Cardiac muscle cell (in vitro differentiated cells and primary cell): ENCODE results near the gene APC2. TPM values are rescaled to one million over a fixed set of nuclear protein-coding genes. Genes with fewer than 3 reads are reported as not detected.

Experiments
- DNase-seq, 2 donors: peaks; one replicate each; pipeline versions ENCODE4 v3.0.0 to v3.0.0-alpha.2; 2010 to 2017; ENCODE audit warnings: low read depth in 1 of 2, low spot score in 1 of 2
- H3K27ac ChIP-seq: fragments of 200-600 bp; sonication (generic); 2 replicates; pipeline ENCODE4 v1.5.1; 2016
- H3K27me3 ChIP-seq: fragments of 200-600 bp; sonication (generic); 2 replicates; pipeline ENCODE4 v1.6.0; 2016; ENCODE audit warnings: control low read depth
- H3K36me3 ChIP-seq: fragments of 200-600 bp; sonication (generic); 2 replicates; pipeline ENCODE4 v1.5.1; 2016; ENCODE audit warnings: control low read depth
- H3K4me1 ChIP-seq: fragments of 200-600 bp; sonication (generic); 2 replicates; pipeline ENCODE4 v1.8.1; 2017; ENCODE audit warnings: low read depth, mild to moderate bottlenecking, mixed run types
- H3K4me3 ChIP-seq: fragments of 200-600 bp; sonication (generic); 2 replicates; pipeline ENCODE4 v1.5.1; 2016; ENCODE audit warnings: mild to moderate bottlenecking
- H3K9me3 ChIP-seq: fragments of 200-600 bp; sonication (generic); 2 replicates; pipeline ENCODE4 v1.5.1; 2017; ENCODE audit warnings: low read depth, mild to moderate bottlenecking, control low read depth
- polyA plus RNA-seq: library from polyadenylated mRNA; unstranded; fragments of >200 nt; fragmentation: Nextera tagmentation; extraction: Ambion mirVana; gene quantifications from 2 replicates; pipeline ENCODE4 v1.2.1, GENCODE V29; 2016
- total RNA-seq: library from RNA; depleted of rRNA; stranded (reverse); fragments of >200 nt; gene quantifications from 2 replicates; pipeline ENCODE4 v1.2.3, GENCODE V29; 2016
- TF ChIP-seq, protein P1 (sequence below): IDR thresholded peaks from 2 replicates; pipeline ENCODE4 v1.5.1; 2012; ENCODE audit warnings: low read depth, mild to moderate bottlenecking, low read length

APC2 gene
- total and polyA plus RNA-seq, 2 experiments from 2014 or later, result 0.42 to 0.94 TPM

DNA sequence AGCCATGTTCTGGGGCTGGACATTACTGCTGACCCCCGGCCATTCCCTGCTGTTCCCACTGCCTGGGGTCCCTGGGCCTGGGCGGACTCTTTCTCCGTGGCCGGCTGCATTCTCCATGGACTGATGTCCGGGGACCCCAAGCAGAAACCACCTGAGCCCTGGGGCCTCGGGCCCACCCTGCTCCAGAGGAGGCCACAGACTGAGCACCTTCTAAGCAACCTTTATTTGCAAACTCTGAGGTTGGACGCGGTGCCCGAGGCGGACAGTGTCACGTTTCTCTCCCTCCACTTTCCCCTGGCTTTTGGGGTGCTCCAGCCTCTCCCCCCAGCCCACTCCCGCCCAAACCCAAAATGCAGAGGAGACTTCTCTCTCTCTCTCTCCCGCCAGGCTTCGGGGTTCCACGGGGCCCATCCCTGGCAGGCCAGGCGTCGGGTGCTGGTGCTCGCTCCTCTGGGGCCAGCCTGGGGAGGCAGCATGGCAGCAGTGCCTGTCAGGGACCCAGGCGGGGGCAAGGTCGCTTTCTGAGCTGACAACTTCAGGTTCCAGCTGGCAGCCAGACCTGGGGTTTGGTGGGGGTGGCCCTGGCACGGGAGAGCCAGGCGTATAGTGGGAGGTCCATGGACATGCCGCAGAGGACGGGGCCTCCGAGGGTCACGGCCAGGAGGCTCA, 31.4 kb downstream of the APC2 start:
- no peak for DNase-seq
- no peak overlapping the region for H3K27ac ChIP-seq
- TF ChIP-seq, protein P1, sequence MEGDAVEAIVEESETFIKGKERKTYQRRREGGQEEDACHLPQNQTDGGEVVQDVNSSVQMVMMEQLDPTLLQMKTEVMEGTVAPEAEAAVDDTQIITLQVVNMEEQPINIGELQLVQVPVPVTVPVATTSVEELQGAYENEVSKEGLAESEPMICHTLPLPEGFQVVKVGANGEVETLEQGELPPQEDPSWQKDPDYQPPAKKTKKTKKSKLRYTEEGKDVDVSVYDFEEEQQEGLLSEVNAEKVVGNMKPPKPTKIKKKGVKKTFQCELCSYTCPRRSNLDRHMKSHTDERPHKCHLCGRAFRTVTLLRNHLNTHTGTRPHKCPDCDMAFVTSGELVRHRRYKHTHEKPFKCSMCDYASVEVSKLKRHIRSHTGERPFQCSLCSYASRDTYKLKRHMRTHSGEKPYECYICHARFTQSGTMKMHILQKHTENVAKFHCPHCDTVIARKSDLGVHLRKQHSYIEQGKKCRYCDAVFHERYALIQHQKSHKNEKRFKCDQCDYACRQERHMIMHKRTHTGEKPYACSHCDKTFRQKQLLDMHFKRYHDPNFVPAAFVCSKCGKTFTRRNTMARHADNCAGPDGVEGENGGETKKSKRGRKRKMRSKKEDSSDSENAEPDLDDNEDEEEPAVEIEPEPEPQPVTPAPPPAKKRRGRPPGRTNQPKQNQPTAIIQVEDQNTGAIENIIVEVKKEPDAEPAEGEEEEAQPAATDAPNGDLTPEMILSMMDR, result no peak
- H3K4me3 ChIP-seq, result no peak overlapping the region
- no peaks in the 10 kb centered on the region for H3K9me3 ChIP-seq
- H3K27me3 ChIP-seq, result no peaks in the 10 kb centered on the region
- no peaks in the 10 kb centered on the region for H3K36me3 ChIP-seq
- peaks cover 5% of the 10 kb centered on the region for H3K4me1 ChIP-seq

DNA sequence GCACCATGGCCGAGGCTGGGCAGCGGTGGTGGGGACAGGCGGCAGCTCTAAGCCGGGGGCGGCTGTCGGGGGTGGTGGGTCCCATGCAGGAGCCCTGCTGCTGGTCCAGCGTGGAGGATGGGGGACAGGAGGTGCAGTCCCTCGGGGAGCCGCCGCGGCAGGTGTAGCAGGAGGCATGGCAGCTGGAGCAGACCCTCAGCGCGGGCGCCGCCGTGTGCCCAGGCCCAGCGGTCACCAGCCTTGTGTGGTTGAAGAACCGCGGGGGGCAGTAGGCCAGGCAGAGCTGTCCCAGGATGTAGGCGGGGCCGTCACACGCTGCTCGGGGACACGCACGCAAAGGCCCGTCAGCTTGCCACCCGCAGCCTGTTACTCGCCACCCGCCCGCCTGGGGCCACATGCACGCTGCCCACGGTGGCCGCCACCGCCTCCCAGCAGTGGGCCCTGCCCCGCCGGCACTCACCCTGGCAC, 32.0 kb downstream of the APC2 start:
- no peaks in the 10 kb centered on the region for H3K27me3 ChIP-seq
- no peaks in the 10 kb centered on the region for H3K9me3 ChIP-seq
- no peaks in the 10 kb centered on the region for H3K36me3 ChIP-seq
- H3K4me1 ChIP-seq, result peaks cover 5% of the 10 kb centered on the region
- H3K27ac ChIP-seq, result no peak overlapping the region
- H3K4me3 ChIP-seq, result no peak overlapping the region
- DNase-seq, result no peak
- TF ChIP-seq, protein P1, result no peak

DNA sequence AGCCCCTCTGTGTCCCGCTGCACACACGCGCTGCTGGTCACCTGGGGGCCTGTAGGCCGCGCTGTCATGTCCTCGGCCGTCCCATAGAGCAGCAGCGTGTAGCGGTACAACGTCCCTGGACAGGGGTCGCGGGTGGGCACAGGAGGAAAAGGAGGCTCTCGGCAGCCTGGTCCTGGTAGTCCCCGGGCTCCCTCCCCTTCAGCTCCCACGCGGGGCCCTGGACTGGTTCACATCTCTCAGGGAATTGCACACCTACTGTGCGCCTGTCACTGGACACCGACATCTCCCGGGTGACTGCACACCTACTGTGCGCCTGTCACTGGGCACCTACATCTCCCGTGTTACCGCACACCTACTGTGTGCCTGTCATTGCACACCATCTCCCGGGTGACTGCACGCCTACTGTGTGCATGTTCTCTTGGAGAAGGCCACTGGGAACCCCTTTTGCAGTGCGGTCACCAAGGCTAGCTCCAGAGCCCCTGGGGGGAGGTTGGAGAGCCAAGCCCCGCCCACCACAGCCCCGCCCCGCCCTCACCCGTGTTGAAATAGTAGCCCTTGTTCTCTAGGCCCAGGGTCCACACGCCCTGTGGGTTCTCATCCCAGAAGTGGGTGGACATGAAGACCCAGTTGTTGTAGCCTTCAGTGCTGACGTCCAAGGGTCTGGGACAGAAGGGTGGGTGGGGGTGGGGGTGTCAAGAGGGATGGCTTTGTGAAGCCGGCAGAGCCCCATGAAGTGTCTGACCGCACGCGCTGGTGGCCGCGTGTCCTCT, 32.6 kb downstream of the APC2 start:
- H3K27me3 ChIP-seq, result no peaks in the 10 kb centered on the region
- H3K4me3 ChIP-seq, result no peak overlapping the region
- H3K36me3 ChIP-seq, result no peaks in the 10 kb centered on the region
- H3K9me3 ChIP-seq, result no peaks in the 10 kb centered on the region
- DNase-seq, result no peak
- peaks cover 5% of the 10 kb centered on the region for H3K4me1 ChIP-seq
- no peak overlapping the region for H3K27ac ChIP-seq
- TF ChIP-seq, protein P1, result no peak

DNA sequence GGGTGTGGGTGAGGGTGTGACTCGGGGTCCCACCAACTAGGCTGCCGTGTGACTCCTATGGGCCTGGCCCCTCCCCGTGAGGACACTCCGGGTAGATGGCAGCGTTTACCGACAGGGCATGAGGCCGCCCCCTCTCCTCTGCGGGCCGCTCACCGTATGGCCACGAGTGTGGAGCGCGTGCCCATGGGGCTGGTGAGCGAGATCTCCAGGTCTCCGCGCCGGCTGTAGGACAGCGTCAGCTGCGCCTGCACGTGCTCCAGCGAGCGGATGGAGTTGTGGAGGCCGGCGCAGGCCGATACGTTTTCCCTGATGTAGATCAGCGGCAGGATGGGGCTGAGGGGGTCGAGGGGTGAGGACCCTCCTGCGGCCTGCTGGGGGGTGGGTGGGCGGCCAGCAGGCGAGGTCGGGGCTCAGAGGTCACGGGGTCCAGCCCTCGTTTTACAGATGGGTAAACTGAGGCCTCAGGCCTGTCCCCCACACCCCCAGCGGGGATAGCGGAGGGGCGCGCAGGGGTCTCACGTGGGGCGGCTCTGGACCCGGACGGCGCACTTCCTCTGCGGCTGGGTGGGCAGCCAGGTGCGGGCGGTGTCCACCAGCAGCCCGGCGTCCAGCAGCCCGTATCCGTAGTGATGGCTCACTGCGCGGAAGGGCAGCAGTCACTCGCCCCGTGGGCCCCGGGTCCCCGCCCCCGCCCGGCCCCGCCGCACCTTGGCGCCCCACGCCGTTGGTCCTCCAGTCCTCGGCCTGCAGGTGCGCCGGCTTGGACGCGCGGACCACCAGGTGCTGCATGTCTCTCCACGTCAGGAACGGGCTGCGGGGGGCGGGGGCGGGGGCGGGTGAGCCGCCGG, 33.4 kb downstream of the APC2 start:
- TF ChIP-seq, protein P1, result no peak
- no peak for DNase-seq
- H3K4me3 ChIP-seq, result no peak overlapping the region
- H3K27ac ChIP-seq, result no peak overlapping the region
- no peaks in the 10 kb centered on the region for H3K36me3 ChIP-seq
- no peaks in the 10 kb centered on the region for H3K9me3 ChIP-seq
- H3K27me3 ChIP-seq, result no peaks in the 10 kb centered on the region
- H3K4me1 ChIP-seq, result peaks cover 5% of the 10 kb centered on the region

DNA sequence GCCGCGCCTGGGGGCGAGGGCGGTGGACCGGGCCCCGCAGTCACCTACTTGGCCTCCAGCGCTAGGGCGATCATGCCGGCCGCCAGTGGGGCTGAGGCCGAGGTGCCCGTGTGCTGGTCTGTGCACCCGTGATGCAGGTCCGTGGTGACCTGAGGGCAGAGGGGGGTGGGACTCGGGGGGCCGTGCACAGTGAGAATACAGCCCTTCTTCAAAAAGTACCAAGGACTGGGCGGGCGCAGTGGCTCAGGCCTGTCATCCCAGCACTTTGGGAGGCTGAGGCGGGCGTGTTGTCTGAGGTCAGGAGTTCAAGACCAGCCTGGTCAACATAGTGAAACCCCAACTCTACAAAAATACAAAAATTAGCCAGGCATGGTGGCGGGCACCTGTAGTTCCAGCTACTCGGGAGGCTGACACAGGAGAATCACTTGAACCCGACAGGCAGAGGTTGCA, 34.1 kb downstream of the APC2 start:
- H3K27me3 ChIP-seq, result no peaks in the 10 kb centered on the region
- TF ChIP-seq, protein P1, result no peak
- no peak overlapping the region for H3K4me3 ChIP-seq
- peaks cover 5% of the 10 kb centered on the region for H3K4me1 ChIP-seq
- no peak overlapping the region for H3K27ac ChIP-seq
- no peaks in the 10 kb centered on the region for H3K36me3 ChIP-seq
- no peaks in the 10 kb centered on the region for H3K9me3 ChIP-seq
- no peak for DNase-seq
